GM21786 (cell line): ENCODE data around the gene PEPD.

Experiments used
- ATAC-seq: cut with Tn5 transposase; IDR thresholded peaks from one replicate; pipeline ENCODE4 v1.9.1; 2021; ENCODE audit not compliant: unreplicated experiment

PEPD gene

GRCh38 chr19:33426621-33427361, 94.8 kb downstream of the PEPD start:
- ATAC-seq, result no peak

- ATAC-seq, result no peak
Observed at GRCh38 chr19:33424181-33424580, 97.4 kb downstream of the PEPD start.

- ATAC-seq, result no peak
Observed at GRCh38 chr19:33422369-33423180, 99.0 kb downstream of the PEPD start.

GRCh38 chr19:33421368-33421767, 100.2 kb downstream of the PEPD start:
- ATAC-seq, result no peak

GRCh38 chr19:33420821-33421220, 100.8 kb downstream of the PEPD start:
- no peak for ATAC-seq

- ATAC-seq, result no peak
Observed at GRCh38 chr19:33419788-33420130, 101.8 kb downstream of the PEPD start.

GRCh38 chr19:33418871-33419787, 102.5 kb downstream of the PEPD start:
- no peak for ATAC-seq

- ATAC-seq, result no peak
Observed at GRCh38 chr19:33418461-33418860, 103.1 kb downstream of the PEPD start.

- no peak for ATAC-seq
Observed at GRCh38 chr19:33417751-33418150, 103.8 kb downstream of the PEPD start.

- no peak for ATAC-seq
Observed at GRCh38 chr19:33416307-33417215, 105.0 kb downstream of the PEPD start.

GRCh38 chr19:33414667-33415605, 106.7 kb downstream of the PEPD start:
- no peak for ATAC-seq

GRCh38 chr19:33413868-33414666, 107.5 kb downstream of the PEPD start:
- no peak for ATAC-seq

- ATAC-seq, result no peak
Observed at GRCh38 chr19:33413426-33413725, 108.2 kb downstream of the PEPD start.

- ATAC-seq, result no peak
Observed at GRCh38 chr19:33412601-33413425, 108.8 kb downstream of the PEPD start.

GRCh38 chr19:33411621-33412180, 109.9 kb downstream of the PEPD start:
- ATAC-seq, result no peak

- no peak for ATAC-seq
Observed at GRCh38 chr19:33410915-33411401, 110.6 kb downstream of the PEPD start.
